GM18519 (cell line): ENCODE data around the gene KCNS3.

Experiments used
- ATAC-seq: cut with Tn5 transposase; IDR thresholded peaks from one replicate; pipeline ENCODE4 v1.9.1; 2021; ENCODE audit warnings: mild to moderate bottlenecking, moderate library complexity; ENCODE audit not compliant: unreplicated experiment, low FRiP score

The KCNS3 gene, protein sequence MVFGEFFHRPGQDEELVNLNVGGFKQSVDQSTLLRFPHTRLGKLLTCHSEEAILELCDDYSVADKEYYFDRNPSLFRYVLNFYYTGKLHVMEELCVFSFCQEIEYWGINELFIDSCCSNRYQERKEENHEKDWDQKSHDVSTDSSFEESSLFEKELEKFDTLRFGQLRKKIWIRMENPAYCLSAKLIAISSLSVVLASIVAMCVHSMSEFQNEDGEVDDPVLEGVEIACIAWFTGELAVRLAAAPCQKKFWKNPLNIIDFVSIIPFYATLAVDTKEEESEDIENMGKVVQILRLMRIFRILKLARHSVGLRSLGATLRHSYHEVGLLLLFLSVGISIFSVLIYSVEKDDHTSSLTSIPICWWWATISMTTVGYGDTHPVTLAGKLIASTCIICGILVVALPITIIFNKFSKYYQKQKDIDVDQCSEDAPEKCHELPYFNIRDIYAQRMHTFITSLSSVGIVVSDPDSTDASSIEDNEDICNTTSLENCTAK

DNA sequence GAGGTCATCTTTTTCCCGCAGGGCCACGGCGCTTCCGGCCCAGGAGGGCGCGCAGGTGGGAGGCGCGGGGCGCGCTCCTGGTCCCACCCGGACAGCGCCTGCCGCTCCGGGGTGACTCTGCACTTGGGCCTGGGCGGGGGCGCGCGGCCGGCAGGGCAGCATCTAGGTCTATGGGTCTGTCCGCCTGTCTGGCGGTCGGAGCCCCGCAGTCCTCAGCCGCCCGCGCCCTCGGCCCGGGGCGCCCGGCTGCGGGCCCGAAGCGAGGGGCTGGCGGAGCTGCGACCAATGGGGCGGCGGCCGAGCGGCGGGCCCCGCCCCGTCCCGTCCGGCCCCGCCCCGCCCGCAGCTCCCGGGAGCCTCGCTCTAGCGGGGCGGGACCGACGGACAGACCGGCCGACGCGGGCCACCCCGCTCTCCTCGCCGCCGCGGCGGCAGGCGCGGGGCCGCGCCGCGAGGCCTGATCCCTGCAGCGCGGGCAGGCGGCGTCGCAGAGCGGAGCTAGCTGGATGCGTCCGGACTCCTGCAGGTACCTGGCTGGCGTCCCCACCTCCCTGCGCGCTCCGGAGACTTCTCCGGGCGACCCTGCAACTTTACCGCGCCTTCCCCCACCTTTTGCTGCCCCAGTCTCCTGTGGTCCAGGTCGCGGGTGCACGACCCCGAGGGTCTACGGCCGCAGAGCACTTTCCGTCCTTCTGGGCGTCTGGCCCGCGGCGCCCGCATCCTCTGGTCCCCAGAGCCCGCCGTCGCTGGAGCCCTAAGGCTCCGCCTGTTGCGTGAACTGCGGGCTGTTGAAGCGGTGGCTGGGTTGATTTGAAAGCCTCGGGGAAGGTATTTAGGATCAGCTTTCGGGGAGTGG is at the start of gene KCNS3:
TSS of gene KCNS3 (plus strand) at position 387 of the 856 bp plus-strand sequence. CDS start 52,342 bp downstream, outside the sequence.
- ATAC-seq, result peak; percentile 83

DNA sequence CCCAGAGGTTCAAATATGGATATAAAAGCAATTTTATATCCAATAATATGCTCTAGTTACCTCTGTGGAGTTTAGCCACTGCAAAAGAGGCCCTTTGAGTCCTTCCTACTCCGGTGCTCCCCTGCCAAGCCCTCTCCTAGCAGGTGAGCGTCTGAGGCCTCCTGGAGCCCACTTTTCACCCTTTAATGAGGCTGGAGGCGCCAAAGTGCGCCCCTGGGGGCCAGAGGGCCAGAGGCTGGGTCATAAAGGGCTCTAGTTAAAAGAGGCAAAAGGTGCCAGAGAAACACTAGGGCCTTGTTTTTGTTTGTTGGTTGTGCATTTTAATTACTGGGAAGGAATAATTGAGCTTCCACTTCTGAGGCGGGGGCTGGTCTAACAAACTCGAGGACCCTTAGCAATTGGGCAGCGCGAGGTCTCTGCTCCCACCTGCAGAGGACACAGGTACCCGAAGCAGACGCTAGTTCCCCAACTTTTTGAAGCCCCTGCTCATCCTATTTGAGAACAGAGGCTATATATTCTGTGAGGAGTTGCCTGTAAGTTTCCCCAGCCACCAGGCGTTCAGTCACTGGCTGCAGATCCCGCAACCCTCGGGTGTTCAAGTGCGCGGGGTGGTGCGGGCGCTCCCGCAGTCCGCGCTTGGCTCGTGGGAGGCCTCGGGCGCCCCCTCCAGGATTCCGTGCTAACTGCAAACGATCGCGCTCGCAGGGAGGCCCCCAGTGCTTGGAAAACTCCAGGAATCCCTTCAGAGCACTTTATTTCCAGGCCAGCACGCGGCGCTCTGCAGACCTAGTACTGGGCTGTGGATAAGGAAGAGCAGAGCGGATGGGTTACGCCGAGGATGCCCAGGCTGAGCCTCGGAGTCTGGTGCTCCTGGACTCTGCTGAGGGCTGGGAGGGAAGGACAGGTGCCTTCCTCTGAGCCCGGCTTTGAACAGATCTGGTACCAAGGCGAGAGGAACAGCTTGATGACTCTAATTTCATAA is 48.1 kb upstream of the KCNS3 start:
- ATAC-seq, result peak; percentile 89

DNA sequence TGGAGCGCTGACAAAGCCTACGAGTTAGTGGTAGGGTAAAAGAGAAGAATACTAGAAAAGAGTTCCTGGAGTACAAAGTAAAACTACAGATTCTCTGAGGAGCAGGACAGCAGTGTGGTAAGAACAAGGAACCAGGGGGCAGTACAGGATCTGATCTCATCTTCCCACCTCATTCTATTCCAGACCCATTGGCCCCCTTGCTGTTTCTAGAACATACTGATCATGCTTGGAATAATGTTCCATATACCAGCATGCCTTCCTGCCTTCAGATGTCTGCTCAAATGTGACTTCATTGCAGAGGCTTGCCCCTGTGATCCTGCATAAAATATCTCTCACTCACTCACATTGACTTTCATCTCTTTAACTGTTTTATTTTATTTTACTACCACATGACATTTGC is 43.0 kb upstream of the KCNS3 start:
- no peak for ATAC-seq

DNA sequence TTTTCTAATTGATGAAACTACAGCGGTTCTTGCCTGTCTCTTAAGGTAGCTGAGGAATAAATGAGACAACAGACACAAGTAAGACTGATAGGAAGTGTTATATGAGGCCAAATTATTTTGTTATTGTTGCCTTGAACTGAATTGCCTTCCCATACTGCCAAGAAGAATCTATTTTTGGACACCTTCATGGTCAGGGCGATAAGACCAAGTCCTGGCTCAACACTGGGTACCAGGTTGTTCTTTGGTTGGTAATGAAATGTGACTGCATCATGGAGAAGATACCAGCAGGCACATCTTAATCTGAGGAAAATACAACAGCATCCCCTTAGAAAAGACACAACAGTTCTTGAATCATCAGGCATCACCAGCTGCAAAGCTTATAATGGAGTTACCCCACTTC is 38.5 kb upstream of the KCNS3 start:
- ATAC-seq, result no peak

DNA sequence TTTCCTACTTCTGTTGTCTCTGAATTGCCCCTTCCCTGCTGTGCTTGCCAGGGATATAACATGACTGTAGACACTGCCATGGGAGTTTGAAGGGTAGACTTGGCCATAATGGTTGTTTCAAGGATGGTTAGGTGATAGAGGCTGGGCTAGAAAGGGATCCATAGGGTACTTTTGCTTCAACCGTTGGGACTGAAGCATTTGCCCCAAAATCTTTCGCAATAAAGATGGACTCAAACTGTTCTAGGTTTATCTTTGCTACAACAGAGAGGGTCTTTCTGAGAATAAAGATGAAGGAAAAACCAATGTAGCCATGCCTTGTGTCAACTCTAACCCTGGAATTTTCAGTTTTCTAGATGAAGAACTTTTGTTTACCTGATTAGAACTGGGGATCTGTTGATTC is 35.0 kb upstream of the KCNS3 start:
- ATAC-seq, result no peak

DNA sequence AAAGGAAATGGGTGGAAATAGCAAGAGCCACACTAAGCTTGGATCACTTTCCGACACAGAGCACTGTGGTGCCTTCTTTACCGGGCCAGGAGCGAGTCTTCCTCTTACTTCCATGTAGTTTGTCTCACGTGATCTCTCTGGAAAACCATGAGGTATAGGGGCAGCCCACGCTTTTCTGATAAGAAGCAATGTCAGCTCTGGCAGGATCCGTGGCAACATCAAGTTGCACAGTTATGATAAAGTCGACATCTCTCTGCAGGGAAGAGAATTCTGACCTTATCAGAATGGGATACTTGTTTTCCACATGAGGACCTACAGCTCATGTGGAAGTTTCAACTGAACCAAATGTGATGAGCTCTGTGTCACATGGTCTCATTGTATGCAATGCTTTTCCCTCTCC is 32.7 kb upstream of the KCNS3 start:
- ATAC-seq, result no peak

DNA sequence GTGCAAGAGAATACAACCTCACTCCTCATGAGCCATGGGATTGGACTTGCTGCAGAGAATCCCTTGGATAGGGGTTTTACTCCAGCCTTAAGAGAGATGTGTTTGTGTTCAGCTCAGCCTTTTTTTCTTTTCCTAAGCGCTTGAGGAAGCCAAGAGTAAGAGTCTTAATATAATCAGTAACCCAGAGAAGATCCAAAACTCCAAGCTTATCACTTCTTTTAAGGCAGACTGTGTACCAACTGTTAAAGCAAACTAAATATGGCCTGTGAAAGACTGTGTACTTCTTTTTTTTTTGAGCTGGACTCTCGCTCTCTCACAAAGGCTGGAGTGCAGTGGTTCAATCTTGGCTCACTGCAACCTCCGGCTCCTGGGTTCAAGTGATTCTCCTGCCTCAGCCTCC is 31.8 kb upstream of the KCNS3 start:
- no peak for ATAC-seq

DNA sequence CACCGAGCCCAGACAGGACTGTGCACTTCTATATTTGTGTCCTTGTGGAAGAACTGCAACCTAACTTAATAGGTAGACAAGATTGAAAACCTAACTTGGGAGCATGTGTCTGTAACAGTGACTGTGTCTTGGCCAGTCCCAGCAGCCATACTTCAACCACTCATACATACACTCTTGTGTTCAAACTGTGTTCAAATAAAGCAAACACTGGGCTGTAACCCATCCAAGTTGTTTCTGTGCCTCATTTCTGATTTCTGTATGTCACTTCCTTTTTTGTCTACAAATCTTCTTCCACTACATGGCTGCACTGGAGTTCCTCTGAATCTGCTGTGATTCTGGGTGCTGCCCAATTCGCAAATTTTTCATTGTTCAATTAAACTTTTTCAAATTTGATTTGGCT is 31.2 kb upstream of the KCNS3 start:
- ATAC-seq, result no peak

DNA sequence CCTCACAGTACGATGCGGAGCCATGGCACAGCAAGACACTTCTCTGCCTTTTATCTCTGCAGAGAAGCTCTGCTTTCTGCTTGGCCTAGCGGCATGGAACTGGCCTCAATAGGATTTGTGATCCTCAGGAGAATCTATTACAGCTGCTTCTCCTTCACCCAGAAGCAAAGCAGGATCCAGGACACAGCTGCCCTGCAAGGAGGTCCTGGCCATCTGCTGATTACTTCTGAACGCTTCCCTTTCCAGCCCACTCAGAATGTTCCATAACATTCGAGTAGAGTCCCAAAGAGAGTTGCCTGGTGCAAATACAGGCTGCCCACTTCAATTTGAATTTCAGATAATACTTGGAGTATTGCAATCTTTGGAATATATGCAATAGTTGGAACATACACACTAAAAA is 29.2 kb upstream of the KCNS3 start:
- ATAC-seq, result no peak

DNA sequence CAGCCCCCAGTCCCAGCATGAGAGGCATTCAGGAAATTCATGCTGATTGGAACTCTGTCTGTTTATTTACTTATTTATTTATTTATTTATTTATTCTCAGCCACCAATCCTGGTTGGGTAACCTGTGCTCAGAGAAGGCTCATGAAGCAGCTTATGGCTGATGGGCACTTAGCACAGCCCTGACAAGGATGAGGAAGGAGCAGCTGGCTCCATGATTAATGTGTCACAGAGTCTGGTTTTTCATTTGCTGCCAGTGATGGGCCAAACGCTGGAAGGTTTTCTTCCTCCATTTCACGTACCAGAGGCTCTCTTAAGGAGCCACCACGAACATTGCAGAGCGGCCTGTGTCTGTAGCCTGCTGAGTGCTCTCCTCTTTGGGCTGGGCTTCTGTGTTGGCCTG is 28.3 kb upstream of the KCNS3 start:
- no peak for ATAC-seq

DNA sequence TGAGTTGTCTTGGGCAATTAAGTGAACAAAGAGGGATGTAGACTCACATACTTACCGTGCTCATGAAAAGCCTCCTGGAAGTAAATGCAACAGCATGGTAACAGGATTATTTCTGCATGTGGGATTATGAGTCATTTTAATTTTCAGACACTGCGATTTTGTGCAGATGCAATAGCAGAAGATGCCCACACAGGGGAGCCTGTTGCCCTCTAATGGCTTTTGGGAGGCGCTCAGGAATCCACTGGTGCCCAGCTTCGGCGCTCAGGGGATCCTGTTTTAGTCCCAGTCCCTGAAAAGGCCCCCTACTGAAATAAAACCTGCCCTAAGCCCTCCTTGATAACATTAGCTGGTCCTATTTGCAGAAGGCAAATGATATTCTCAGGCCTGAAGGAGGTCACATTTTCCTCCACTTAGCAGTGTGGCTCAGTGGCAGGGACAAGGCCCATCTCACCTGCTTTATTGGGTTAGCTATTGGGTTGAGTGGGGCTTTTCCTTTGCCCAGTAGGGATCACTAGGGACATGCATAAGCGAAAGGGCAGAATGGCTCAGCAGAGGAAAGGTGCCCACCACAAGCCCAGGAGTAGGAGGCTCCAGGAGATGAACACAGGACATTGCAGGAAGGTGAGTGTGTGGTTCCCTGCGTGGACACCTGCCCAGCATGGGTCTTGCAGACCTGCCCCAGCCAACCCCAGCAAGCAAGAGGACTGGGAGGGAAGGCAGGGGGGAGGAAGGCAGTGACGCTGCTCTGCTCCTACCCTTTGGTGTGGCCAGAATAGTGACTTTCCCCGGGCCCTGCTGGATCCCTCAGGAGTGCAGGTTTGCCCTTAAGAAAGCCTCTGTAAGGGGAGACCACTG is 26.5 kb upstream of the KCNS3 start:
- ATAC-seq, result peak; percentile 83

DNA sequence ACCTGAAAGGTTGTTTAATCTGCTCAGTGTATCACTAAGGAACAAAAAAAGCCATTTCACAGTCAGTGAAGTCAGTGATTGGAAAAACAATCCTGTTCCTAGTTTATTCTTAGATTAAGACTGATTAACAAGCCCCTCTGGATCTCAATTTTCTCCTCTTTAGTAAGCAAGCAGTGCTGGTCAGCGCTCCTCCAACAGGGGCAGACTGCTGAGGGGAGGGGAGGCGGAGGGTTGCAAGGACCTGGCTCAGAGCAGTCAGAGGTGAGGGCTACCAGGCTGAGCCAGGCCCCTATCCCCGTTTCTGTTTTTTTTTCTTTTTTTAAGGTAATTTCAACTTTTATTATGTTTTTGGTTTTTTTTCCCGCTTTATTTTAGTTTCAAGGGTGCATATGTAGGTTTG is 24.7 kb upstream of the KCNS3 start:
- ATAC-seq, result no peak

DNA sequence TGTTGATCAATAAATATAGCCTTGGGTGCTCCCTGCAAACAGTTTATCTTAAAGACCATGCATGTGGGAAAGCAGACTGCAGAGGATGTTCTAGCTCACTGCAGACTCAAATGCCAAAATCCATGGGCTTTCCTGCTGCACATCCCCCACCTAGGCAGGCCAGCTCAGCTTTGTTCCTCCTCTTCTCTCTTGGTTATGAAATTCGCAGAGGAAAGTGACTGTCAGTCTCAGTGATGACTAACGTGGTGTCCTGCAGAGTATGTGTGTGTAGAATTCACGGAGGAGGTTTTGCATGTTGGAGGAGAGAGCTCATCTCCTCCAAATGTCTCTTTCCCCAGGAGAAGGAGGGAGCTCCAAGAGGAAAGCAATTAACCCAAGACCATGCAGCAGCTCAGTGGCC is 21.4 kb upstream of the KCNS3 start:
- no peak for ATAC-seq

DNA sequence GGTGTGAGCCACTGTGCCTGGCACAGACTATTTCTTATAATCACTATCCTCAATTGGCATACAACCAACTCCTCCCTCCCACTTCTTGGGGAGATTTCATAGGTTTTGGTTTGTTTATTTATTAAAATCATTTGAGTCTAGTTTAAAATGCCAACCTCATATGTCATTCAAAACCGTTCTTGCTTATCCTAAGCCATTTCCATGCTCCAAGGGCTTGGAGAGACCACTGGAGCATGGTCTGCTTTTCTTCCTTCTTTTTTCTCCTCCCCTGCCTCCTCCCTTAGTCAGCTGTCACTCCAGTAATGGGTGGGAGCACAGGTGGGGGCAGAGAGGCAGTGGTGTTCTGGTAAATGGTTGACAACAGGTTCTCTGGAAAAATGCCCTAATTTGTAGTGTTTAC is 20.4 kb upstream of the KCNS3 start:
- no peak for ATAC-seq

DNA sequence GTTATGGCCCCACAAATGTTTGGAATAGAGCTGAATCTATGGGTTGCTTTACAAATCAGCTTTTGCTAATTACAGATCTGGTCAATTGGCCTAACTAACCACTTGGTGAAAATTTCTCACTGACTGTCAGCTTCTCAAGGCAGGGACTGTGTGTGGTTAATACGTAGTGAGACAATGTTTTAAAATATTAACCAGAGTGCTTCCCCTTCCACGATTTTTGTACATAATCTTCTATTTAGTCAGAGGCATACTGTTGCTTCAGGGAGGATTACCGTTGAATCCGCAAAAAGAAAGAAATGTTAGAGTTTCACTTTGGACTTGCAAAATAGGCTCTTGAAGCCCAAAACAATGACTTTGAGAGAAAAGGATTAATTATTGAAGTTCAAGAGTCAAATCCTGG is 14.9 kb upstream of the KCNS3 start:
- ATAC-seq, result no peak

DNA sequence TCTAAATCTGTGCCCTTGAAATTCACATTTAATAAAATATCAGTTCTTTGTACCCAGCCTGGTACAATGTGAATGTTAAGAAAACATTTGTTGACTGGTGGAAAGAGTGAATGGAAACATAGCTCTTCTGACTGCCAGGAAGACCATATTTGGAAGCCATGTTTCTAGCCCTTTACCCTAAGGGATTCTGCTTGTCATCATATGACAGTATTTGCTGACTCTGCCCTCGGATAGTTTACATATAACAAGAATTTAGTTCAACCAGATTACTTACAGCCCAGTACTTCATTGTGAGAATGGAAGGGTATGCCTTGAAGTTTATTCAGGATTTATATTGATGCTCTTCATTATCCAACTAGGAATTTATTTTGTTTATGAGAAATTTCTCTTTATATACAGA is 13.8 kb upstream of the KCNS3 start:
- no peak for ATAC-seq

DNA sequence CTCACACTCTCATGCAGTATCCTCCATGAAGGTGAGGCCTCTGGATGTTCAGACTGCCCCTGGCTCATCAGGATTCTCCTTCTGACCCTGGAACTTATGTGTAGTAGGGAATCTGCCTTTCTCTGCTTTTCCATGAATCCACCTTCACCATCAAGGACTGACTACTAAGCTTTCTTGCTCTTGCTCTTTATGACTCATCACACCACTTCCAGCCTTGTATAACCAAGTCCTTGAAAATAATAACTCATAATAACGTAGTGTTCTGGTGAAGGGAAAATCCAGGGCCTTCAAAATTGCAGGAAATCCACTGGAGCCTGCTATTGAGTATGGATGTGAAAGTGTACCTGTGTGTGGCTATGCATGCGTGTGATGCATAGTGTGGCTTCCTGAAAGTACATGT is 11.3 kb upstream of the KCNS3 start:
- no peak for ATAC-seq

DNA sequence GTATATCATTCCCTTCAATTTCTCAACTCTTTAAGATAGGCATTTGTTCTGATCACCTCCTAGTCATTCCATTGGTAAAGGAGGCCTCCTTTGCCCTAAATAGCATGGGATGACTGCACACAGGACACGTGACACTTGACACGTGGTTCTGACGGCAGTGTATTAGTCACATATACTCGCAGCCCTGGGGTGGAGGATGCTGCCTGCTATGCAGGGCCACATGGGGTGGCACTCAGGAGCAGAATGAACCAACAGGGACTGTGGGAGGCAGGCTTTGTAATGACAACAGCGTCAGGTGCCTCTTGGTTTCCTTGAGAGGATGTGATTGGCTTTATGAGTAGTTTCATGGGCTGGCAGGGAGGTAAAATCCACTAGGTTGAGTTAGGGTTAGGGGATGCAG is 9.3 kb upstream of the KCNS3 start:
- ATAC-seq, result no peak

DNA sequence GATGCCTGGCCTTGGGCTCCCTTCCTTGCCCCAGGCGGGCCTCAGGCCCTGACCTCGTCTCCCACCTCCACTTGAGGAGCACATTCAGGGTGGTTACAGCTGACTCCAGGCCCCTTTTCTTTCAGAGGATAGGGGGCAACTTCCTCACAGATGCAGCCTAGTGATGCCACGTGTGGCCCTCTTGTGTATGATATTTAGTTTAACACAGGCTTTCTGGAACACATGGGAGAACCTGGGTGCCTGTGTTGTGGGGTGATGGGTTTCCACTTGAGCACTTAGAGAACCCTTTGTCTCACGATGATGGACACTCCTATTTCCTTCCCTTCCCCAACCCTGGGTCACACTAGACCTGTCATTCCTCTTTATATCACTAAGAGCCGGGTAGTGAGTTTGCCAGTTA is 6.8 kb upstream of the KCNS3 start:
- no peak for ATAC-seq

DNA sequence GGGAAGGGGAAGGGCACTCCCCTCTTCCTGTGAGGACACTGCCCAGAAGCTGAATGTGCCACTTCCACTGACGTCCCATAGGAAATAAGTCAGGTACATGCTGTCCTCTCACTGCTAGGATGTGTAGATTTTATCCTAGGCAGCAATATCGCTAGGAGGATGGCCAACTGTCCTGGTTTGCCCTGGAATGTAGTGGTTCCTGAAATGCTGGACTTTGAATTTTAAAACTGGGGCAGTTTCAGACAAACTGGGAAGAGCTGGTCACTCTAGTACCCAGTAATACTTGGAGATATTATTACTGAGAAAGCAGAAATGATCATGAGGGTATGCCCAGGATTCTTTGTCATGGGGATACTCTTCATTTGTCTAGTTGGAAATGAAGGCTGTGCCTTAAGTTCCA is 5.4 kb upstream of the KCNS3 start:
- ATAC-seq, result no peak
